Stimulated activated CD8-positive, alpha-beta memory T cell treated with anti-CD3 and anti-CD28 coated beads, Interleukin-12 subunit alpha, Interleukin-12 subunit beta, amount 100 ng/mL, for 1 hour (primary cell): ENCODE measurements around the gene MORN5.
"Not testable (repeated sequence)": the region's sequence is repeated elsewhere in the genome, so short reads cannot be mapped to it uniquely, and the experiment has no call there.

Experiments
- DNase-seq: peaks from one replicate; pipeline ENCODE4 v3.0.0-alpha.2; 2020; ENCODE audit warnings: low read depth

The MORN5 gene

DNA sequence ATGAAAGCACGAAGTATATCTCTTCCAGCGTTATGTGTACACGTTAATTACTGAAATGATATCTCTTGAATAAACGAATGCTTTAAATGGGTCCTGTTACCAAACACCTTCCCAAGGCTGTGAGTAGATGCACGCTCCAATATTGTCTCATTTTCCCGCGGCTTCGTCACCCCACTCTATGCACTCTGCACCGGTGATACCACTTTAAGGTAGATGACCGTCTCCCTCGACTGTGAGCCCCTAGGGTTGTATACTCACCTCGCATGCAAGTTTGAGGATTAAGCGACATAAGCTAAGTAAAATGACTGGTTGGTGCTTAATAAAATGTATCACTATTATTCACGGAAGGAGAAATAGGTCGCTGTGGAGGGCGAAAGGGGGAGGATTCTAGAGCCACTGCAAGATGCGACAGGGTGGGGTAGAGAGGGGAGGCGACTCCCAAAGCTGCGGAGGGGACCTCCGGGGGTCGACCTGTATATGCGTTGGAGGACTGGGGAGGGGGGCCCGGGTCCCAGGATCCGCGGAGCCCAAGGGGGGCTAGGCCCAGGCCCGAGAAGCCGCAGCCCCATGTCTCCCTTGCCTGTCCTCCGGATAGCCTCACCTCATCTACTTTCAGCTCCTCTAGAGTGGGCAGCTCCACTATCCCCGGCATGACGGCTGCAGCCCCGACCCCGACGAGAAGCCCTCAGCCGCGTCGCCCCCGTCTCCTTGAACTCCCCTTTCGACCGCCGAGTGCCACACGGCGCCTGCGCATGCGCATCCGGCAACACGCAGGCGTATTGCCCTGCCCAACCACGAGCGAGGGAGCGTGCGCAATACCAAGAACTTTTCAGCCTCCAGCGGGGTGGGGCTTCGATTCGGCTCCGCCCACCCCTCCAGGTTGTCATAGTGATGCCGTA lies at the start of gene MORN5, which contains the start of gene NDUFA8:
MORN5 (plus strand) TSS at position 883 of the 899 bp plus-strand sequence. CDS start 65 bp downstream, outside the sequence.
NDUFA8 (minus strand) TSS at position 754 of the 899 bp plus-strand sequence; CDS start at position 652, 102 bp downstream.
- DNase-seq, result peak; percentile 92

DNA sequence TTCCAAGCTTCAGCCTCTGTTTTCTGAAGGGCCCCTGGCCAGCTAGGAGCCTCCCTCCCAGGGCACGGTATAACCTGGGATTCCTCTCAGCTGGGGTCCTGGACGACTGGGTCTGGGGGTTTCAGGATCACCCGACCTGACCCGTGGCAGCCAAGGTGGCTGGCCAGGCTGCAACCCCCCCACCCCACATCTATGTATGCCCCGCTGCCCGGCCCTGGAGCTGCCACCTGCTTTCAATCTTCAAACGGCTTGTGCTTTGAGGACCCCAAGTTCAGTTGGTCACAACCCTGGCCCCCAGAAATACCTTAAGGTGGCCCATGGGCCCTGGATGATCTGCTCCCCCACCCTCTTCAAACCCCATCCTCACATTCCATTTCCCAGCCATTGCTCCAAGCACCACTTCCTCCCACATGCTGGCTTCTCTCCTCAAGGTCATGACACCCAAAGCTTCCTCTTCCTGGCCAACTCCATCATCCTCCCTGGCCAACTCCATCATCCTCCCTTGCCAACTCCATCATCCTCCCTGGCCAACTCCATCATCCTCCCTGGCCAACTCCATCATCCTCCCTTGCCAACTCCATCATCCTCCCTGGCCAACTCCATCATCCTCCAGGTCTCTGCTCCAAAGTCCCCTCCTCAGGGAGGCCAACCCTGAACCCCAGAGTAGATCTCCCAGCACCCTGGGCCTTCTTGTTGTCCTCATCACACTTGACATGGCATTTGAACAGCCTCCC lies 49.4 kb upstream of the MORN5 start:
- no peak for DNase-seq

DNA sequence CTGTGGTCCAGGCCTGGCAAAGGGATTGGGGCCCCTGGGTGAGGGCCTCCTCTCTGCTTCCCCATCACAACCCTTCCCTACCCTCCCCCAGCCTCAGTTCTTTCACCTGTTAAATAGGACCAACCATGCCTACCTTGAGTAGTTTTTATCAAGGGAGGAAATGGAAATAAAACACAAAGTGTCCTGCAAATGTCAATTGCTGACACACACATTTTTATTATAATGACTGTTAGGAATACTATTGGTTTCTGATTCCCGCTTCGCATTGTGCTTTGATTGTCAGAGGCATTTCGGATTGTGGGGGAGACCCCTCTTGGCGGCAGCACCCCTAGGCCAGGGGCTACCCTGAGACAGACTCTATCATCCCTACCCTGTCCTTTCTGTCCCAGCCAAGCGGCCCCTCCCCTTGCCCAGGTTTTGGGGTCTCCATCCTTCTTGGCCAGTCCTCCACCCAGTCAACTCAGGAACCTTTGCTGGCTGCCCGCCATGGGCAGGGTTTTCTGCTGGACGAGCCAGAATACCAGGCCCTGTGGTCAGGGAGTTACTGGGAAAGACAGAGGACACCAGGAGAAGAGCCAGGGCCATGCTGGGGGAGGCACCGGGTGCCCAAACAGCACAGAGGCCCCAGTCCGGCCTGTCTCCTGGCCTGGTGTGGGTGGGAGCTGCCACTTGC lies 48.2 kb upstream of the MORN5 start:
- DNase-seq, result no peak

- DNase-seq, result no peak
Measured at GRCh38 chr9:122112238-122112637, 47.5 kb upstream of the MORN5 start.

- no peak for DNase-seq
Measured at GRCh38 chr9:122113574-122113973, 46.1 kb upstream of the MORN5 start.

DNA sequence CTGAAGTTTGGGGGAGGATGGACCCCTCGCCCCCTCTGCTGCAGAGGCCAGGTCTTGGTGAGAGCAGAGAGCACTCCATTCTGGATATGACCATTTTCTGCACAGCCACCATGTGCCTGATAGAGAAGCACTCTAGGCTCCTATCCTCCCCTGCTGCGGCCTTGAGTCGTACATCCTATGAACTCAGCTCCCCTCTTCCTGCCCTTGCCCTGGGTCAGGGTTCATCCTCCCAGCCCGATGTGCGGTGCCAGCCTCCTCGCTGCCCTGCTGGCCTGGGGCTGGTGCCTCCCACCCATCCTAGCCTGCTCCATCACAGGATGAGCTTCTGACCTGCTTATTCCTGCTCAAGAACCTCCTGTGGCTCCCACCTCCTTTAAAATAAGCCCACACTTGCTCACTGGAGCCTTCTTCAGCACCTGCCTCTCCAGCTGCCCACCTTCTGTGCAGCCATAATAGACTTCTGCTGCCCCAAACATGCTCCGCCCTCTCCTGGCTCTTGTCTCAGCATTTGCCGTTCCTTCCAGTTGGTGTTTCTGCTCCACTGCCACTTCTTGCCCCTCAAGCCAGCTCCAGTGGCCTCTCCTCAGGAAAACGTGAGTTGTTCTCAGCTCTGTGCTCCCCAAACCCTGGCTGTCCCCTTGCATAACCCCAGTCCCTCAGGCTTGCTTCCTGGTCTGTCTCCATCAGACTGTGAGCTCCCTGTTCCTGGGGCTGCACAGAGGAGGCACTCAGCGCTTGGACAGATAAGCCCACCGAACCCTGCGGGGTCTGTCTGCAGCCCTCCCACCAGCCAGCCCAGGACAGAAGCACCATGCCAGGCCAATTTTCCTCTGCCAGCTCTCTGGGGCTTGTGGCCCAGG lies 44.3 kb upstream of the MORN5 start:
- no peak for DNase-seq

DNA sequence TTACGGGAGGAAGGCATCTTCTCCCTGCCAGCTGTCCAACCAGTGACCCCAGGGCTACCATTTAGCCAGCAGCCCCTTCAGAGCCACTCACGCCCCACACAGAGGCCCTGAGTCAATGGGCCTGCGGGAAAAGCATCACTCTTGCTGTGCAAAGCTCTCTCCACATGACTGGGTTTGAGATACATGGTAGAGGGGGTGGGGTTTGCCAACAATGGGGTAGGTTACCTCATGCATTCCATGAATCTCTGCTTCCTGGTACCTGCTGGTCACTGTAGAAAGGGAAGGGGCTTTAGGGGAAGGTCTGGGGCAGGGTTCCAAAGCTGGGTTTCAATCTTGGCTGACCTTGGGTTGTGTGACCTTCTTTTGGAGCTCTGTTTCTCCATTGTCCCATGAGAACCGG lies 43.7 kb upstream of the MORN5 start:
- no peak for DNase-seq

GRCh38 chr9:122116448-122117173 lies 43.1 kb upstream of the MORN5 start:
- DNase-seq, result no peak

DNA sequence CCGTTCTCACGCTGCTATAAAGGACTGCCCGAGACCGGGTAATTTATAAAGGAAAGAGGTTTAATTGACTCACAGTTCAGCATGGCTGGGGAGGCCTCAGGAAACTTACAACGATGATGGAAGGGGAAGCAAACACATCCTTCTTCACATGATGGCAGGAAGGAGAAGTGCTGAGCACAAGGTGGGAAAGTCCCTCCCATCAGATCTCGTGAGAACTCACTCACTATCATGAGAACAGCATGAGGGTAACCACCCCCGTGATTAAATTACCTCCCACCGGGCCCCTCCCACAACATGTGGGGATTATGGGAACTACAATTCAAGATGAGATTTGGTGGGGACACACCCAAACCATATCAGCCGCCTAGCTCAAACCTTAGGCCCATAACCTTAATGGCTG lies 42.5 kb upstream of the MORN5 start:
- DNase-seq, result not testable (repeated sequence)

DNA sequence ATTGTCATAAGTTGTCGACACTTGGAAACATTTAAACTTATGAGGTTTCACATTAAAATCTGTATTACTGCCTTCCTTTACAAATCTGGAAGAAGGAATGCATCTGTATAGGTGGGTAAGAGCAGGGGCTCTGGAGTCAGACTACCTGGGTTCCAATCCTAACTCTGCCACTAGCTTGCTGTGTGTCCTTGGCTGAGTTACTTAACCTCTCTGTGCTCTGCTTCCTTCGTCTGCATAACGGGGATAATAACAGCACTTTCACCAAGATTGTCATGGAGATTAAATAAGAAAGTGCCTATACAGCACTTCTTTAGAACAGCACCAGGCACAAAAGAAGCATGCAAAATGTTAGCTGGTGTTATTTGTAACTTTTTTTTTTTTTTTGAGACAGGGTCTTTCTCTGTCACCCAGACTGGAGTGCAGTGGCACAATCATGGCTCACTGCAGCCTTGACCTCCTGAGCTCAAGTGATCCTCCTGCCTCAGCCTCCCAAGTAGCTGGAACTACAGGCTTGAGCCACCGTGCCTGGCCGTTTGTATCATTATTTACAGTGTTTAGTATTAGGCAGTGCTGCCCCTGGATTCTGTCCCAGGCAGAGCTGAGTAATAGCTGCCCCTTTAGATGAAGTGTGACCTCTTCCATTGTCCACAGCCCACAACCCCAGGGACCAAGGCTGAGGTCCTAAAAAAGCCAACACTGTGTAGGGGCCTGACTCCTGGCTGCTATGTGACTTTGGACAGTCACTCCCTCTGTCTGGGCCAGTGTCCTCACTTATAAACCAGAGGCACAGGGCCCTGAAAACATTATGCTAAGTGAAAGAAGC lies 41.2 kb upstream of the MORN5 start:
- no peak for DNase-seq

- DNase-seq, result no peak
Measured at GRCh38 chr9:122119166-122119521, 40.6 kb upstream of the MORN5 start.

GRCh38 chr9:122119721-122120120 lies 40.0 kb upstream of the MORN5 start:
- DNase-seq, result no peak

DNA sequence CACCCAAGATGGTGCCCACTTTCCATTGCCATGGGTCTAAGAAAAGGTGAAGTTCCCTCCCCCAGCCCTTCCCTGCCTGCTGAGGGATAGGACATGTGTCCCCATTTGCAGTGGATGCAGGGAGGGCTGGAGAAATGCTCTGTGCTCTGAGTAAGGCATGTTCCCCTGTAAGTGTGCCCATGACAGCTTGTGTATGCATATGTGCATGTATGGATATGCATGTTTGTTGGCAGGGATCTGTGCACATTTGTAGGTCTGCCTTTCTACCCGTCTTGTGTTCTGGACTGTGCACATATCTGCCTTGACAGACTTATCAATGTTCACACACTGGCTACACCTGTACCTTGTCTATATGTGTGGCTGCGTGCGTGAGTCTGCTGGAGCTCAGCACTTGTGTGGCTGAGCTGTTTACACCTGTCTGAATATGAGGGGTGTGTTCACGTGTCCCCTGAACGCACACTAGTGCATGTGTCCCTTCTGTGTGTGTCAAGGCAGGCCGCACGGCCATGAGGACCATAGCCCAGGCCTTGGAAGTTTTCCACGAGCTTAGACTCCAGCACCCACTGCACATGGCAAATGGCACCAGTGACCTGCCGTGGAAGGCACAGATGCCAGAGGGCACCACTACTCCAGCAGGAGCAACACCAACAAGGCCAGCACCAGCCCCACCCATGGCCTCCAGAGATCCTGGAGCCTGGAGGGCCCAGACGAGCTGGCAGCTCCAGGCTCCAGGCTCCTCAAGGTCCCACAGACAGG lies 39.2 kb upstream of the MORN5 start:
- no peak for DNase-seq

- no peak for DNase-seq
Measured at GRCh38 chr9:122121391-122121790, 38.3 kb upstream of the MORN5 start.

DNA sequence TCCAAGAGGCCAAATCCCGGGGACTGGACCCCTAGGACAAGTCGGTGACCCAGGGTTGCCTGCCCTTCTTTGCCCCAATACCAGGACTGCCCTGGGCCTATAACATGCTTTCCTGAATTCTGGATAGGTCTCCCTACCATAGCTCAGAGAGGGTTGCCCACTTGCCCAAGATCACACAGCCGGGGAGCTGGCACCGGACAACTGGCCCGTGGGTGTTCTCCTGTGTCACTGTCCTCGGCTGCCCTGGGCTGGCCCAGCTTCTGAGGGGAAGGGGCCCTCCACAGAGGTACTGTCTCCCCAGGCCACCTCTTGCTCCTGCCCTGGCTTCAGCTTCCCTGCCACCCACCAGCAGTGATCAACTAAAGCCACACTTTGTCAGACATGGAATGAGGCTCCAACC lies 37.8 kb upstream of the MORN5 start:
- no peak for DNase-seq

DNA sequence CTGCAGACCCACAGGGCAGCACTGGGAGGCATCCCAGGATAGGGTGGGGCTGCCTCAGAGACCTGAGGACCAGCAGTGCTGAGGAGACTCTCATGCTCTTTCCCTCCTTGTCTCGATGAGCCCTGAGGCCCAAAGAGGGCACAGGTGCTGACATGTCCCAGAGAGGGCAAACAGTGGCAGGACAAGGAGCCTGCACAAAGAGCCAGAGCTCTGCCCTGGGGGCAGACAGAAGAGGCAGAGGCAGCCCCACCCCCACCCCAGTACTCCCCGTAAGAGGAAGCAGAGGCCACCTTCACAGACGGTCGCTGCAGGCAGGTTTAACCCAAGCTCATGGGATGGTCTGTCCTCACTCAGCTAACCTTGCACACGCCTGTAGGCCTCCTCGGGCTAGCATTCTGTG lies 37.2 kb upstream of the MORN5 start:
- DNase-seq, result no peak

GRCh38 chr9:122122903-122123632 lies 36.6 kb upstream of the MORN5 start:
- DNase-seq, result peak; percentile 50

- no peak for DNase-seq
Measured at GRCh38 chr9:122124048-122124447, 35.7 kb upstream of the MORN5 start.

DNA sequence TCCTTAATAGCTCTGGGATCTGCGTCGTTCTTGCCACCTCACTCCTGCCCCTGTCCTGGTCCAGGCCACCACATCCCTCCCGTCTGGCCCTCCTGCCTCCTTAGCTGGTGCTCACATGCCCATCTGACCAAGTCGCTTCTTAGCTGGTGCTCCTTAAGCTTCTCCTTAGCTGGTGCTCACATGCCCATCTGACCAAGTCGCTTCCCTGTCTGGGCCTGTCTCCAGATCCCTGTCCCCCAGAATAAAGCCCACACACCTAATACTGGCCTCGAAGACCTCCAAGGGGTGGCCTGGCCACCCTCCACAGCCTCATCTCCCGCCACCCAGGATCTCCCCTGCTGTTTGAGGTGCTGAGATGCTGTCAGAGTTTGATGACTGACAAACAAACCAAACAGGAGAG lies 35.2 kb upstream of the MORN5 start:
- no peak for DNase-seq
